SU-DHL-6 (cell line): ENCODE results near the gene NAA60.

ENCODE experiments used
- H2AFZ ChIP-seq: fragments of 200-600 bp; sonication (generic); 2 replicates; pipeline ENCODE4 v1.6.1; 2014; ENCODE audit warnings: low read depth, mild to moderate bottlenecking, moderate library complexity, mixed read lengths, antibody characterized with exemption, low read length; ENCODE audit not compliant: severe bottlenecking
- H3F3A ChIP-seq: fragments of 200-600 bp; shearing (Covaris generic); 2 replicates; pipeline ENCODE4 v1.6.0; 2016; ENCODE audit warnings: antibody characterized with exemption, mild to moderate bottlenecking; ENCODE audit not compliant: insufficient read depth
- H3K27ac ChIP-seq: fragments of 200-600 bp; sonication (generic); 2 replicates; pipeline ENCODE4 v1.5.1; 2016; ENCODE audit warnings: low read depth, mild to moderate bottlenecking, low read length, moderate library complexity, mixed read lengths
- H3K27me3 ChIP-seq: fragments of 200-600 bp; sonication (generic), shearing (Covaris generic); 2 replicates; pipeline ENCODE4 v1.6.0; 2014; ENCODE audit warnings: mild to moderate bottlenecking, low read length
- H3K36me3 ChIP-seq: fragments of 200-600 bp; sonication (generic); 2 replicates; pipeline ENCODE4 v1.6.1; 2014; ENCODE audit warnings: mild to moderate bottlenecking, low read length, mixed read lengths
- H3K4me2 ChIP-seq: fragments of 300-600, 200-600 bp; shearing (Covaris generic), sonication (generic); 2 replicates; pipeline ENCODE4 v1.6.0; 2014; ENCODE audit warnings: low read length, low read depth, mild to moderate bottlenecking; ENCODE audit not compliant: poor library complexity, severe bottlenecking
- H3K4me3 ChIP-seq: fragments of 200-600 bp; sonication (generic); 2 replicates; pipeline ENCODE4 v1.5.1; 2014; ENCODE audit warnings: antibody characterized with exemption, low read length, mild to moderate bottlenecking, mixed read lengths; ENCODE audit not compliant: insufficient read depth, poor library complexity, severe bottlenecking
- H3K79me2 ChIP-seq: fragments of 200-600 bp; sonication (generic); 2 replicates; pipeline ENCODE4 v1.6.1; 2014; ENCODE audit warnings: mild to moderate bottlenecking, low read length, moderate library complexity; ENCODE audit not compliant: insufficient read depth
- H3K9ac ChIP-seq: fragments of 200-600 bp; sonication (generic); 2 replicates; pipeline ENCODE4 v1.7.0; 2014; ENCODE audit warnings: mild to moderate bottlenecking, low read length
- H3K9me2 ChIP-seq: fragments of 200-600 bp; sonication (generic); replicated peaks from 2 replicates; pipeline ENCODE4 v1.6.1; 2014; ENCODE audit warnings: low read length; ENCODE audit not compliant: insufficient read depth
- H3K9me3 ChIP-seq: fragments of 200-600 bp; sonication (generic); 2 replicates; pipeline ENCODE4 v1.6.1; 2014; ENCODE audit warnings: low read length, mixed read lengths; ENCODE audit not compliant: insufficient read depth
- H4K20me1 ChIP-seq: fragments of 200-600 bp; sonication (generic); 2 replicates; pipeline ENCODE4 v1.6.1; 2014; ENCODE audit warnings: low read depth, mild to moderate bottlenecking, antibody characterized with exemption, low read length, moderate library complexity, mixed read lengths
- EZH2phosphoT487 ChIP-seq: fragments of 200-600 bp; sonication (generic), shearing (Covaris generic); conservative IDR thresholded peaks from 2 replicates; pipeline ENCODE4 v1.6.1; 2018; ENCODE audit warnings: mild to moderate bottlenecking, antibody characterized with exemption, low read length, moderate library complexity, mixed read lengths
- TF ChIP-seq, protein P1 (sequence below): fragments of 200-600 bp; sonication (generic); IDR thresholded peaks from one replicate; pipeline ENCODE4 v1.5.1; 2017; ENCODE audit warnings: antibody characterized with exemption, mild to moderate bottlenecking, low read length, moderate library complexity; ENCODE audit not compliant: insufficient read depth, poor library complexity, severe bottlenecking

The NAA60 gene

DNA sequence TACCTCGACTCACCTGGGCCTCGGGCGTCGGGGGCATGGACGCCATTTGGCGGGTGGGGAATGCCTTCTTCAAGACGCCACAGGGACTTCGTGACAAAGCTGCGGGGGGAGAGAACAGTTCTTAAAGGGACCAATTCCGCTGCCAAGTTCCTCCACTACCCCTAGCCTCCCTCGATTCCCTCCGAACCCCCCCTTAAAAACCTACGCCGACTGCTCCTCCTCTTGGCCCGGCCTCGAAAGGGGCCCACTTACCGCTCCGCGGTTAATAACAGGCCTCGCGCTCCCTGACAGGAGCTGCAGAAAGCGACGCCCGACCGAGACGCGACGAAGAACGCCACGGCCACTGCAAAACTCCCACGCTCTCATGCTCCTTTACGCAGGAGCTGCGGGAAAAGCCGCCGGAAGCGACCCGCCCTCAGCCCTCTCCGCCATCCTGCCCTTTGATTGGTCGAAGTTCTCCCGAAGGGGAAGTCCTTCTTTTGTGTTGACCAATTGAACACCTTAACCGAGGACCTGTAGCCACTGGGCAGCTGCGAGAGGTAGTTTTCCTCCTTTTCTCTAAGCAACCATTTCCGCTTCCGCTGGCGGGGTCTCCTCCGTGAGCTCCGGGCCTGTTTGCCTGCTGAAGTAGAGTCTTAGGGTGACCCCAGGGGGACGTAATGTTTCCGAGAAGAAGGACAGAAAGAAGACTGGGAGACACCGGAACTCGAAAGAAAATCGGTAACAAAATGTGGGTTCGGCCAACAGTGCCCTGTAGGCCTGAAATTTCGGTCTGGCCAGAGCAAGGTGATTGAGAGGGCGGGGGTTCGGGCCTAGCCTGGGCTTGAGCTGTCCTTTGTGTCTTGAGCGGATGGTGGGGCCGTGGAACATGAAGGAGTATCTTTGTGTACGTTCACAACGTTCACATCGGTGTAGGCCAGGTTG, at the start of gene NAA60, which contains the start of gene ZNF597:
Gene NAA60, plus strand, starts transcription at position 573 of the 924 bp plus-strand sequence. CDS start 32,548 bp downstream, outside the sequence.
Gene ZNF597, minus strand, starts transcription at position 397 of the 924 bp plus-strand sequence. Its CDS starts 351 bp downstream, at position 46.
- Histone ChIP-seq H3K27me3 (no peaks in the 10 kb centered on the region), H3K4me2 (peak within 1 kb of the TSS; percentile 75), H3K36me3 (peaks cover 6% of the 10 kb centered on the region; the same call in 1 of the 2 replicates), H3K9me3 (no peaks in the 10 kb centered on the region), H4K20me1 (no peaks in the 10 kb centered on the region), H3K4me3 (peak within 1 kb of the TSS; percentile 67), H3K9ac (peak within 1 kb of the TSS; percentile 60), H3F3A (no peaks in the 10 kb centered on the region), H2AFZ (no peak within 1 kb of the TSS), H3K79me2 (peaks cover 30% of the 10 kb centered on the region), H3K27ac (peak within 1 kb of the TSS; percentile 13; the same call in 1 of the 2 replicates), H3K9me2 (no peaks in the 10 kb centered on the region)
- TF ChIP-seq, protein P1, sequence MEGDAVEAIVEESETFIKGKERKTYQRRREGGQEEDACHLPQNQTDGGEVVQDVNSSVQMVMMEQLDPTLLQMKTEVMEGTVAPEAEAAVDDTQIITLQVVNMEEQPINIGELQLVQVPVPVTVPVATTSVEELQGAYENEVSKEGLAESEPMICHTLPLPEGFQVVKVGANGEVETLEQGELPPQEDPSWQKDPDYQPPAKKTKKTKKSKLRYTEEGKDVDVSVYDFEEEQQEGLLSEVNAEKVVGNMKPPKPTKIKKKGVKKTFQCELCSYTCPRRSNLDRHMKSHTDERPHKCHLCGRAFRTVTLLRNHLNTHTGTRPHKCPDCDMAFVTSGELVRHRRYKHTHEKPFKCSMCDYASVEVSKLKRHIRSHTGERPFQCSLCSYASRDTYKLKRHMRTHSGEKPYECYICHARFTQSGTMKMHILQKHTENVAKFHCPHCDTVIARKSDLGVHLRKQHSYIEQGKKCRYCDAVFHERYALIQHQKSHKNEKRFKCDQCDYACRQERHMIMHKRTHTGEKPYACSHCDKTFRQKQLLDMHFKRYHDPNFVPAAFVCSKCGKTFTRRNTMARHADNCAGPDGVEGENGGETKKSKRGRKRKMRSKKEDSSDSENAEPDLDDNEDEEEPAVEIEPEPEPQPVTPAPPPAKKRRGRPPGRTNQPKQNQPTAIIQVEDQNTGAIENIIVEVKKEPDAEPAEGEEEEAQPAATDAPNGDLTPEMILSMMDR = no peak
- TF ChIP-seq EZH2phosphoT487 = no peak

- no peaks in the 10 kb centered on the region for H3K9me3 ChIP-seq
- peak overlapping the region; percentile 82 for H3K4me2 ChIP-seq
- H3K79me2 ChIP-seq = peaks cover 72% of the 10 kb centered on the region
- no peaks in the 10 kb centered on the region for H3K9me2 ChIP-seq
- TF ChIP-seq EZH2phosphoT487 = no peak
- TF ChIP-seq, protein P1 = no peak
- peaks cover 20% of the 10 kb centered on the region for H3K36me3 ChIP-seq
- peak overlapping the region; percentile 90 for H3K4me3 ChIP-seq
- H3K27me3 ChIP-seq = no peaks in the 10 kb centered on the region
- no peaks in the 10 kb centered on the region for H3F3A ChIP-seq
- H4K20me1 ChIP-seq = no peaks in the 10 kb centered on the region
- H3K27ac ChIP-seq = peak overlapping the region; percentile 27
- peak overlapping the region; percentile 95 for H3K9ac ChIP-seq
- peak overlapping the region; percentile 88 for H2AFZ ChIP-seq
These were observed 43.1 kb upstream of the NAA60 start for GRCh38 chr16:3400446-3400778.

GRCh38 chr16:3400779-3401688, 42.4 kb upstream of the NAA60 start, which contains the start of the genes ZNF174 and ZSCAN32:
Gene ZNF174, plus strand, starts transcription at chr16:3401215. Its CDS starts 790 bp downstream, at chr16:3402005.
Gene ZSCAN32, minus strand, starts transcription at chr16:3401004. Its CDS starts 3,447 bp downstream, at chr16:3397557.
- Histone ChIP-seq H3K9ac (peak within 1 kb of the TSS; percentile 95), H3F3A (no peaks in the 10 kb centered on the region), H3K9me2 (no peaks in the 10 kb centered on the region), H3K79me2 (peaks cover 67% of the 10 kb centered on the region), H3K9me3 (no peaks in the 10 kb centered on the region), H2AFZ (peak within 1 kb of the TSS; percentile 88), H3K4me3 (peak within 1 kb of the TSS; percentile 90), H3K27me3 (no peaks in the 10 kb centered on the region), H4K20me1 (no peaks in the 10 kb centered on the region), H3K27ac (peak within 1 kb of the TSS; percentile 42), H3K36me3 (peaks cover 26% of the 10 kb centered on the region), H3K4me2 (peak within 1 kb of the TSS; percentile 82)
- TF ChIP-seq, protein P1 = no peak
- TF ChIP-seq EZH2phosphoT487 = no peak
